ENCODE measurements around the gene C1orf159. TPM values are rescaled to one million over a fixed set of nuclear protein-coding genes. Genes with fewer than 3 reads are reported as not detected.

The C1orf159 gene
- total and polyA plus RNA-seq, 9 of the 15 experiments (the other 6 are each of a cell fraction or from before 2014, with no cell fraction given): 0.28 to 54.9 (median 10.6) TPM

- in situ Hi-C loops (cut with MboI): no loop called here
- H3K4me1 ChIP-seq (replicated peaks in 1 of 2; ENCODE audit: control insufficient read depth in 2 of 2, insufficient read depth in 2 of 2, low read length in 2 of 2): peaks cover 8 to 83% of the 10 kb centered on the region in 2 experiments; a peak in 4 of 5 replicates
- H3K9me3 ChIP-seq (replicated peaks; ENCODE audit: control insufficient read depth, insufficient read depth, low read depth, low read length): no peaks in the 10 kb centered on the region
- peak overlapping the region; percentile 26 for H3K4me3 ChIP-seq
- ChIA-PET POLR2A (interaction anchor here (0.5 to 1.1 kb wide), 8 partner anchors 9 to 128 kb away, joined by 3 to 4 read pairs (median 4); partner anchors contain the start of genes AGRN and ISG15), CTCF (ENCODE audit: low intra/inter-chr PET ratio) (no interaction called here)
- no peaks in the 10 kb centered on the region for H3K9me1 ChIP-seq (ENCODE audit: control insufficient read depth, insufficient read depth, low read length)
- H3K9ac ChIP-seq (ENCODE audit: insufficient read depth in 1 of 2, low read depth in 2 of 2, low read length in 2 of 2): peak overlapping the region in 1 of 2 experiments; percentile 89; a peak in 3 of 4 replicates
- no peaks in the 10 kb centered on the region for H3K27me3 ChIP-seq (ENCODE audit: control insufficient read depth in 2 of 2, insufficient read depth in 2 of 2, low read length in 2 of 2)
- ATAC-seq (peak; percentile 99), DNase-seq (ENCODE audit: extremely low read depth in 1 of 4, low spot score in 3 of 4) (peak; percentile 92 to 99 (median 98)), FAIRE-seq (peak; percentile 40)
- 33% methylated on average over 64 of the region's 99 CpGs for WGBS (ENCODE audit: insufficient coverage, low coverage, missing lambda C conversion rate)
- H2AFZ ChIP-seq (ENCODE audit: low read depth, low read length): peak overlapping the region; percentile 43; the same call in 1 of the 2 replicates
- BruUV-seq (replicated peaks): no TSS peak
- peak overlapping the region; percentile 73 for H3K4me2 ChIP-seq (ENCODE audit: insufficient read depth, low read length)
- peaks cover 50% of the 10 kb centered on the region; the same call in 2 of the 3 replicates for H3K36me3 ChIP-seq (ENCODE audit: control insufficient read depth, insufficient read depth, low read length)
- H4K20me1 ChIP-seq (replicated peaks; ENCODE audit: control insufficient read depth, insufficient read depth, low read length): peaks cover 20% of the 10 kb centered on the region
- intact Hi-C loops (cut with micrococcal nuclease): no loop called here
- no peaks in the 10 kb centered on the region; the same call in 2 of the 3 replicates for H3K79me2 ChIP-seq (ENCODE audit: control insufficient read depth, insufficient read depth, low read length)
- H3K27ac ChIP-seq (ENCODE audit: extremely low read depth, low read depth, low read length): no peak overlapping the region
- TF ChIP-seq BHLHE40 (IDR thresholded peaks at IDR 0.05; ENCODE audit: low read length) (peak; percentile 82), PRDM10 (IDR thresholded peaks at IDR 0.05; ENCODE audit: partially characterized antibody) (peak; percentile 24), MYC (IDR thresholded peaks at IDR 0.05; ENCODE audit: low read depth, low read length) (peak; percentile 61), MYC (CRISPR knock-in tag; IDR thresholded peaks at IDR 0.05; ENCODE audit: borderline replicate concordance, low read depth) (no peak), HMGN3 (IDR thresholded peaks at IDR 0.05; ENCODE audit: borderline replicate concordance, extremely low read depth, insufficient read length, low read depth, low read length) (peak; percentile 77), THAP12 (CRISPR knock-in tag; IDR thresholded peaks at IDR 0.05) (peak; percentile 60; the same call in 1 of the 2 replicates), HDAC1 (IDR thresholded peaks at IDR 0.05) (peak in 1 of 2 experiments; percentile 59; a peak in 1 of 4 replicates), BCOR (IDR thresholded peaks at IDR 0.05) (peak; percentile 49), TEAD4 (IDR thresholded peaks at IDR 0.05; ENCODE audit: low read length) (0 out of 2 replicates have a peak, but pooled peaks have one; percentile 14), TEAD4 (CRISPR knock-in tag; IDR thresholded peaks at IDR 0.05; ENCODE audit: borderline replicate concordance) (no peak), TEAD1 (CRISPR knock-in tag; IDR thresholded peaks at IDR 0.05) (peak in 1 of 2 experiments; percentile 48; a peak in 1 of 4 replicates), BACH1 (tag; IDR thresholded peaks at IDR 0.05) (no peak), U2AF1 (optimal IDR thresholded peaks at IDR 0.05; ENCODE audit: low read depth, low read length) (peak; percentile 48), CBX1 (IDR thresholded peaks at IDR 0.05; ENCODE audit: low read depth) (0 out of 2 replicates have a peak, but pooled peaks have one; percentile 50)
Measured at GRCh38 chr1:1040004-1040991, 75.6 kb downstream of the C1orf159 start.
